Fibroblast of pulmonary artery (primary cell): ENCODE data around the gene FBXW4.

Source experiments
- DNase-seq: peaks from one replicate; pipeline ENCODE4 v3.0.0-alpha.2; 2010; ENCODE audit warnings: low read depth
- H3K4me3 ChIP-seq: replicated peaks from 2 replicates; pipeline ENCODE4 v1.5.1; 2011; ENCODE audit warnings: low read depth, mild to moderate bottlenecking, control low read depth, low read length, moderate library complexity
- TF ChIP-seq, protein P1 (sequence below): IDR thresholded peaks from 2 replicates; pipeline ENCODE4 v1.5.1; 2011; ENCODE audit warnings: mild to moderate bottlenecking, control low read depth, low read length, inconsistent platforms; ENCODE audit errors: missing control alignments

Gene FBXW4

GRCh38 chr10:101690461-101690860 is 4.5 kb downstream of the FBXW4 start:
- TF ChIP-seq, protein P1, sequence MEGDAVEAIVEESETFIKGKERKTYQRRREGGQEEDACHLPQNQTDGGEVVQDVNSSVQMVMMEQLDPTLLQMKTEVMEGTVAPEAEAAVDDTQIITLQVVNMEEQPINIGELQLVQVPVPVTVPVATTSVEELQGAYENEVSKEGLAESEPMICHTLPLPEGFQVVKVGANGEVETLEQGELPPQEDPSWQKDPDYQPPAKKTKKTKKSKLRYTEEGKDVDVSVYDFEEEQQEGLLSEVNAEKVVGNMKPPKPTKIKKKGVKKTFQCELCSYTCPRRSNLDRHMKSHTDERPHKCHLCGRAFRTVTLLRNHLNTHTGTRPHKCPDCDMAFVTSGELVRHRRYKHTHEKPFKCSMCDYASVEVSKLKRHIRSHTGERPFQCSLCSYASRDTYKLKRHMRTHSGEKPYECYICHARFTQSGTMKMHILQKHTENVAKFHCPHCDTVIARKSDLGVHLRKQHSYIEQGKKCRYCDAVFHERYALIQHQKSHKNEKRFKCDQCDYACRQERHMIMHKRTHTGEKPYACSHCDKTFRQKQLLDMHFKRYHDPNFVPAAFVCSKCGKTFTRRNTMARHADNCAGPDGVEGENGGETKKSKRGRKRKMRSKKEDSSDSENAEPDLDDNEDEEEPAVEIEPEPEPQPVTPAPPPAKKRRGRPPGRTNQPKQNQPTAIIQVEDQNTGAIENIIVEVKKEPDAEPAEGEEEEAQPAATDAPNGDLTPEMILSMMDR: no peak
- no peak for DNase-seq
- H3K4me3 ChIP-seq: no peak overlapping the region

- H3K4me3 ChIP-seq: no peak overlapping the region
- DNase-seq: no peak
- TF ChIP-seq, protein P1: no peak
These were observed 7.8 kb downstream of the FBXW4 start for GRCh38 chr10:101687071-101687658.

DNA sequence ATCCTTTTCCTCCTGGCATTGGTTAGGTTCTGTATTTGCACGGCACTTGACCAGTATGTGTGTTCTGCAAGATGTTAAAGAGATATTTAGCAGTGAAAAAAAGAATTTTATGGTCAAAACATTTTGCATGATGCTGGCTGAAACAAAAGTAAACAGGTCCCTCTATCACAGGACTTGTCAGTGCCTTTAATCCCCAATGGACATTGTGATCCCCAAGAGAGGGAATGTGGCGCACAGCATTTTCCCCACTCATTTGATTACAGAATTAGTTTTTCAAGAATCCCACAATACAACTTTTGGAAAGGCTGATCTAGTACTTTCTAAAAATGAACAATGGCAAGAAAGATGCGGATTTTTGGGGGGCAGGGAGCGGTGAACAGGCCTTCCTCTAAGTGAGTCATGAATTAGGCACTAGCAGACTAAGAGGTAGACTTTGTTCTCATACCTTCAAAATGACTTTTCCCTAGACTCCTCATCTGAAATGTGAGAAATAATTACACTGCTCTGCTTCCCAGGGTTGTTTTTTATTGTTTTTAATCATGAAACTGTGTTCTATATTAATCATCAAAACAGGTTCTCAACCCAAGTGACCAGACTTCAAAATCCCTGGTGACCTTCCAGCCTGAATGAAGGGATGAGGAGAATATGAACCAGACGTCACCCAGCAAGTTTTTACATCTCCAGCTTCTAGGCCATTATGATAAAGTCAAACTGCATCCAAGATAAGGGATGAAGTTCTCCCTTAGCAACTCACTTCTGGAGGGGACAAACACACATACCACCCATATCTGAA is 8.6 kb downstream of the FBXW4 start:
- no peak for DNase-seq
- H3K4me3 ChIP-seq: no peak overlapping the region
- TF ChIP-seq, protein P1: no peak

DNA sequence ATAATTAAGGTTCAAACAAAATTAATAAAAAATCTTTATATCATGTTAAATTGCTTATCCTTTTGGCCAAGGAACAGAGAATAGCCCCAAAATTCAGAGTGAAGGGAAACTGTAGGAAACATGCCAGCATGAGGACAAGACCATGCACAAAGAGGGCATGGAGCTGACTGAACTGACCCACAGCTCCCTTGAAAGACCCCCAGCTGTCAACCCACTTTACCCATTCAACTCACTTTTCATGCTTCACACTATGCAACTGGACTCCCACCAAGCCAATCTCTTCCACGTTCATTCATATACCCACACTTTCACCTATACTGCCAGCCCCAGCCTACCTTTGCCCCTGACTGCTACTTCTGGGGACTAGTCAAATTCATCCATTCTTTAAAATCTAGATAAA is 10.2 kb downstream of the FBXW4 start:
- TF ChIP-seq, protein P1: no peak
- no peak overlapping the region for H3K4me3 ChIP-seq

GRCh38 chr10:101683276-101683675 is 11.7 kb downstream of the FBXW4 start:
- H3K4me3 ChIP-seq: no peak overlapping the region
- no peak for DNase-seq
- TF ChIP-seq, protein P1: no peak

More for the DNA sequence above, 10.2 kb downstream of the FBXW4 start:
- no peak for DNase-seq

DNA sequence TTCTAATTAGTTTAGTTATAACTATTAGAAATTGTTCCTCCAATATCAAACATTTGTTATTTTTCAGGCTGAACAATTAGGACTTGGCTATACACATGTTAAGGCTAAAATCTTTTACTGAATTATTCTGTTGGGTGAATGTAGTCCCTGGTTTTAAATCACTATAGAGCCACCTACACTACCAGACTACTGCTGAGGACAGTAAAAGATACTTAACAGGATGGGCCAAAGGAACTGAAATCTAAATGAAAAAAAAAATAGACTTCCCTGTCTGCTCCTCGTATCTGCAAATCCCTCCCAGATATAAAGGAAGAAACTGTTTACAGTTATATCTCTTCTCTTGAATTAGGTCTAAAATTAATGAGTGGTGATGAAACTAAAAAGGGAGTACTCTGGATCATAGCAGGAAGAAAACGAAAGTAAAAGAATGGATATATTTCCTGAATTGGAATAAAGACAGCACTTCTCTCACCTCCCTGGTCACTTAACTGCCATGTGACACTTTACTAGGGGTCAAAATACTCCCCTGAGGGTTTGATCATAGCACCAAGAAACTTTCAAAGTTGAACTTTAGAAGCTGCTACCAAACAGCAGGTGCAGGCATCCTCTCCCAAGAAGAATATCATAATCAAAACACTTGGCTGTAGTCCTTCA is 12.7 kb downstream of the FBXW4 start:
- DNase-seq: no peak
- peak overlapping the region; percentile 31 for H3K4me3 ChIP-seq
- TF ChIP-seq, protein P1: no peak
